HepG2 (cell line): ENCODE measurements around the gene TRIM10.

Source experiments
- HOXA5 ChIP-seq: sonication (generic); formaldehyde crosslinking; IDR thresholded peaks from 2 replicates; pipeline ENCODE4 v1.4.0; 2020; ENCODE audit warnings: missing genetic modification reagents
- POLR2A ChIP-seq, 2 experiments: IDR thresholded peaks; 2 replicates each; pipeline ENCODE4 v1.6.1; 2011; ENCODE audit warnings: low read depth in 2 of 2, low read length in 2 of 2, mild to moderate bottlenecking in 1 of 2, moderate library complexity in 1 of 2; ENCODE audit not compliant: insufficient read depth in 1 of 2
- RBFOX2 ChIP-seq: fragments of 200-400 bp; formaldehyde crosslinking; IDR thresholded peaks from 2 replicates; pipeline ENCODE4 v1.6.1; 2017; ENCODE audit warnings: low read depth, mild to moderate bottlenecking, low read length
- REPIN1 ChIP-seq: sonication (generic); formaldehyde crosslinking; IDR thresholded peaks from 2 replicates; pipeline ENCODE4 v1.8.0; 2022; ENCODE audit warnings: missing genetic modification reagents, low read depth, mild to moderate bottlenecking, borderline replicate concordance
- SAFB2 ChIP-seq: sonication (generic); formaldehyde crosslinking; IDR thresholded peaks from 2 replicates; pipeline ENCODE4 v1.5.1; 2020; ENCODE audit warnings: missing genetic modification reagents, low read depth, mild to moderate bottlenecking, borderline replicate concordance
- SP5 ChIP-seq: IDR thresholded peaks from 2 replicates; pipeline ENCODE4 v1.6.1; 2016; ENCODE audit warnings: low read depth, borderline replicate concordance
- ZMAT3 ChIP-seq: sonication (generic); formaldehyde crosslinking; conservative IDR thresholded peaks from 2 replicates; pipeline ENCODE4 v1.7.0; 2021; ENCODE audit warnings: missing genetic modification reagents

DNA sequence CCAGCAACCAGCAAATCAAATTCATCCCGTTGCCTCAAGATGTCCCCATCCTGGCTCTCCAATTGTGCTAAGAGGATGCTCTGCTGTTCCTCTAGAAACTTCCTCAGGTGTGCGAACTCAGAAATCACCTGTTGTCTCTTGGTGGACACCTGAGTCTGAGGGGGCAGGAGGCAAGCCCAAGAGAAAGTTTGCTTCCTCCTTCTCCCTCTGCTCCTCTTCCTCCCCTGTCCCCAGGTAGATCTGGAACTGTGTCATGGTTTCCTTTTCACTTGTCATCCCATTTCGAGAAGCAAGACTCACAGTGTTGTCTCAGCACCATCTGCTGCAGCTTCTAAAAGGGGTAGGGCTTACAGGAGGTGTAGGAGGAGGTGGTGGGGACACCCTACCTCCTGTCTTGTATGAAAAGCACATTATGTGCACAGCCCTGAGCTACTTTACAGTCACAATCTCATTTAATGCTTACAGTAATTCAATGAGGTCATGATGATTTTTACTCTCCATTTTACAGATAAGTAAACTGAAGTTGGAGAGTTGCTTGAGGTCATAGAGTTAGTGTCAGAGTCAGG, 2.5 kb downstream of the TRIM10 start:
- TF ChIP-seq HOXA5 (CRISPR knock-in tag) (no peak), POLR2A (IDR thresholded peaks at IDR 0.05; ENCODE audit: insufficient read depth in 1 of 2, low read depth in 2 of 2, low read length in 2 of 2) (no peak), SAFB2 (CRISPR knock-in tag) (no peak), RBFOX2 (no peak), REPIN1 (CRISPR knock-in tag) (no peak), ZMAT3 (CRISPR knock-in tag) (no peak), SP5 (CRISPR knock-in tag) (no peak)
